Mononuclear cell (primary cell): ENCODE measurements around the gene CUL2. TPM values are rescaled to one million over a fixed set of nuclear protein-coding genes. Genes with fewer than 3 reads are reported as not detected.
"Not testable (repeated sequence)": the region's sequence is repeated elsewhere in the genome, so short reads cannot be mapped to it uniquely, and the experiment has no call there.

ENCODE experiments used
- H3K27me3 ChIP-seq: 2 replicates; pipeline ENCODE4 v1.6.0; 2011; ENCODE audit warnings: low read length, control low read depth; ENCODE audit not compliant: insufficient read depth
- H3K4me1 ChIP-seq: 2 replicates; pipeline ENCODE4 v1.5.1; 2011; ENCODE audit warnings: mild to moderate bottlenecking, low read length, control low read depth; ENCODE audit not compliant: insufficient read depth
- H3K4me3 ChIP-seq: 2 replicates; pipeline ENCODE4 v1.5.1; 2011; ENCODE audit warnings: mild to moderate bottlenecking, low read length, moderate library complexity
- H3K9me3 ChIP-seq: 2 replicates; pipeline ENCODE4 v1.5.1; 2011; ENCODE audit warnings: low read depth, mild to moderate bottlenecking, control low read depth, low read length
- total RNA-seq: library from RNA; depleted of rRNA; stranded (reverse); fragments of >200 nt; gene quantifications from one replicate; pipeline ENCODE4 v1.2.3, GENCODE V29; 2012

Gene CUL2
- total RNA-seq, 1 donor: 28.4 TPM

DNA sequence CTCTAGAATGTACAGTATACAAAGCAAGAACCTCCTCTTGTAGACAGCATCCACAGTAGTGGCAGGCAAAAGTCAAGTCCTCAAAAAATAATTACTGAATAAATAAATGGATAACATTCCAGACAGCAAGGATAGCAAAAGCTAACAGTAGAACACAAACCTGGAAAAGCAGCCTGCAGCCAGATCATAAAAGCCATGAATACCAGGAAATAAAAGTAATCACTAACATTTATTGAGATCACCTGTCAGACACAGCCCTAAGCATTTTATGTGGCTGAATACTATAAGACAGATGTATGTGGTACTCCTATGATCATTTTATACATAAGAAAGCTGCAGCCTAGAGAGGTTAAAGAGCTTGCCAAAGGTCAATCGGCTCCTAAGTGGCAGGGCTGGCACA lies 34.0 kb downstream of the CUL2 start:
- Histone ChIP-seq H3K4me1 (peaks cover 7% of the 10 kb centered on the region), H3K9me3 (no peaks in the 10 kb centered on the region), H3K4me3 (no peak overlapping the region), H3K27me3 (no peaks in the 10 kb centered on the region)

DNA sequence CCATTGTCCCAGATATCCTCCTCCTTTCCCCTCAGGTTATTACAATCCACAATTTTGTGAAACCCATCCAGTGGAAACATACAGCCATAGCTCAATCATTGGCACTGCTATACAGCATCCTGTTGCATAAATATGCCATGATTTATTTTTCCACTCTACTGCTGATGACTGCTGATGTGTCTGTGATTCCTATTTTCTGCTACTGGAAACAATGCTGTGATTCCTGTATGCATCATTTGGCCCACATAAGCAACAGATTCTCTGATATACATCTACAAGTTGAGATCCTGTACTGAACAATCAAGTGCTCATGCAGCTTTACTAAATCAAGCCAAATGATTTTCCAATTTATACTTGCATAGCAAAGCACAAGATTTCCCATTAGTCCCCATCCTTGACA lies 39.6 kb downstream of the CUL2 start:
- H3K27me3 ChIP-seq: no peaks in the 10 kb centered on the region
- H3K9me3 ChIP-seq: no peaks in the 10 kb centered on the region
- no peak overlapping the region for H3K4me3 ChIP-seq
- H3K4me1 ChIP-seq: no peaks in the 10 kb centered on the region

DNA sequence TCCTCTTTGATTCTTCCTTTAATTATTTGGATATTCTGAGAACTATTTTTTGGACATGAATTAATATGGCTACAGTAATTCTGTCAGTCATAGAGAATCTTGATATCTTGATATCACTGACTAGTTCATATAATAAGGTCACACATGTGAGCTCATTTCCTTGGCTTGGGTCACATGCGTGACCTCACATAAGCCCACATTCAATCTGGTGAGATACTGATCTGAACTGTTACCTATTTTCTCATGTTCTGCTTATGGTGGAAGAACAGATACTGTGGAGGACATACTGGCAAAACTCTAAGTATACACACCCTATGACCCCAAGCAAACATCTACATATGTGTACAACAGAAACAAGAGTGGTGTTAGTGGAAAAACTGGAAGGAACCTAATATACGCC lies 44.1 kb downstream of the CUL2 start:
- Histone ChIP-seq H3K4me3 (no peak overlapping the region), H3K27me3 (no peaks in the 10 kb centered on the region), H3K4me1 (no peaks in the 10 kb centered on the region), H3K9me3 (no peaks in the 10 kb centered on the region)

DNA sequence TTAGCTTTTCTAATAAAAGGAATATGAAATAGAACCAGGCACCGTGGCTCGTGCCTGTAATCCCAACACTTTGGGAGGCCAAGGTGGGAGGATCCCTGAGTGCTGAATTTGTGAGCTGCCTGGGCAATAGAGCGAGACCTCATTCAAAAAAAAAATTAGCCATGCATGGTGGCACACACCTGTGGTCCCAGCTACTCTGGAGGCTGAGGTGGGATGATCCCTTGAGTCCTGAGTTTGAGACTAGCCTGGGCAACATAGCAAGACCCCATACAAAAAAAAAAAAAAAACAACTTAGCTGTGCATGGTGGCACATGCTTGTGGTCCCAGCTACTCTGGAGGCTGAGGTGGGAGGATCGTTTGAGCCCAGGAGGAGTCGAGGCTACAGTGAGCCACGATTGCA lies 44.9 kb downstream of the CUL2 start:
- not testable (repeated sequence) for H3K4me1 ChIP-seq, H3K9me3 ChIP-seq, H3K27me3 ChIP-seq, H3K4me3 ChIP-seq

DNA sequence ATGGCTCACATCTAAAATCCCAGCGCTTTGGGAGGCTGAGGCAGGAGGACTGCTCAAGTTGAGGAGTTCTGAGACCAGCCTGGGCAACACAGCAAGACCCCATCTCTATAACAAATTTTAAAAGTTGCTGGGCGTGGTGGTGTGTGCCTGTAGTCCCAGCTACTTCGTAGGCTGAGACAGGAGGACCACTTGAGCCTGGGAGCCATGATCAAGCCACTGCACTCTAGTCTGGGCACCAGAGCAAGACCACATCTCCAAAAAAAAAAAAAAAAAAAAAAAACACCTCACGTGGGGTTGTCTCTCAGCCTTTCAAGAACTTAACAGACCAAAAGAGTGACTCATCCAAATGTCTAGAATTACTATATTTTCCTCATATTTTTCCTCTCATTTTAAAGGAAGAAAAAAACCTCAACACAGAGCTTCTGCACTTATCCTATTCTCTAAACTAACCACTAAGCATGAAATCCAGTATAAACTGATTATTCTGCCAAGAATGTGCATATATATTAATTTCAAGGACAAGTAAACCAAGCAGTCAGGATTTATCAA lies 46.3 kb downstream of the CUL2 start:
- Histone ChIP-seq H3K9me3 (no peaks in the 10 kb centered on the region), H3K4me3 (no peak overlapping the region), H3K27me3 (no peaks in the 10 kb centered on the region), H3K4me1 (no peaks in the 10 kb centered on the region)

DNA sequence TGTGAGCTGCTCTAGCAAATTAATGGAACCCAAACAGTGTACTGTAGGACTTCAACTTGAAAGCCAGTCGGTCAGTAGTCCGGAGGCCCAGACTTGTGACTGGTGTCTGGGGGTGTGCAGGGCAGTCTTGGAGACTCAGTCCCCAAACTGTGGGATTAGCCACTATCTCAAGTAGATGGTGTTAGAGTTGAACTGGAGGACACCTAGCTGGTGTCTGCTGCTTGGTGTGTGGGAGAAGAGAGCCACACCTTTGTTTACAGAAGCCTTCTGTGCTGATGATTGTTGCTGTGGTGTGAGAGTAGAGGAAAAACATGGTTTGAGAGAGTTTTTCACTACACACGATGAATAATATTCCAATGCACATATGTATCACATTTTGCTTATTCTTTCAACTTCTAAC lies 47.4 kb downstream of the CUL2 start:
- Histone ChIP-seq H3K4me1 (no peaks in the 10 kb centered on the region), H3K9me3 (no peaks in the 10 kb centered on the region), H3K4me3 (no peak overlapping the region), H3K27me3 (no peaks in the 10 kb centered on the region)

DNA sequence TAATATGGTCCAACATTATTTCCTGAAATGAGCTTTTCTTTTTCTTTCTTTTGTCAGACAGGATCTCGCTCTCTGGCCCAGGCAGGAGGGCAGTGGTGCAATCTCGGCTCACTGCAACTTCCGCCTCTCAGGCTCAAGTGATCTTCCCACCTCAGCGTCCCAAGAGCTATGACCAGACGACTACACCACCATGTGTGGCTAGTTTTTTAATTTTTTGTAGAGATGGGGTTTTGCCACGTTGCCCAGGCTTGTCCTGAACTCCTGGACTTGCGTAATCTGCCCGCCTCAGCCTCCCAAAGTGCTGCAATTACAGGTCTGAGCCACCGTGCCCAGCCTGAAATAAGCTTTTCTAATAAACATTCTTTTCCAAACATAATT lies 48.6 kb downstream of the CUL2 start:
- no peaks in the 10 kb centered on the region for H3K27me3 ChIP-seq
- H3K9me3 ChIP-seq: no peaks in the 10 kb centered on the region
- H3K4me3 ChIP-seq: no peak overlapping the region
- no peaks in the 10 kb centered on the region for H3K4me1 ChIP-seq

DNA sequence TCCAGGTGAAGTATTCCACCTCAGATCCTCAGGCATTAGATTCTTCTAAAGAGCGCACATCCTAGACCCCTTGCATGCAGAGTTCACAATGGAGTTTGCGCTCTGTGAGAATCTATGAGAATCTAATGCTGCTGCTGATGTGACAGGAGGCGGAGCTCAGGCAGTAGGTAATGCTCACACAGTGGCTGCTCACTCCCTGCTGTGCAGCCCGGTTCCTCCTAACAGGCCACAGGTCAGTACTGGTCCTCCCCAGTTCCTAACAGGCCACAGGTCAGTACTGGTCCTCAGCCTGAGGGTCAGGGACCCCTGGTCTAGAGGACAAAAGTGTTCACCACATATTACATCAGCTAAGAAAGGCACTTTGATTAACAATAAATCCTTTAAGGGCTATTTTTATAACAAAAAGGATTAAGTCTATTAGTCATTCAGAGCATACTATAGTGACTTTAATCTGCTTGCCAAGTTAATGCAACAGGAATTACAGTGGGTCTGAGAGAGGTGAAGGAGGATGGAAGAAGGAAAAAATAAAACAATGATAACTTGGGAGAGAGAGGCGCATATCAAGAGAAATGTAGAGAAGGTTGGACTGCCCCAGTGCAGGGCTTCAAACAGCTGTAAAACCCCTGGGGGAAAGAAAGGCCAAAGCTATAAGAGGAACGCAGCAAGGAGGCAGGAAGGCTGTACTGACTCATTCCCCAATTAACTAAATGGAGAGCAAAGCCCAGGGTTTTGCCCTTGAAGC lies 49.2 kb downstream of the CUL2 start:
- no peaks in the 10 kb centered on the region for H3K27me3 ChIP-seq
- no peak overlapping the region for H3K4me3 ChIP-seq
- no peaks in the 10 kb centered on the region for H3K9me3 ChIP-seq
- H3K4me1 ChIP-seq: no peaks in the 10 kb centered on the region

DNA sequence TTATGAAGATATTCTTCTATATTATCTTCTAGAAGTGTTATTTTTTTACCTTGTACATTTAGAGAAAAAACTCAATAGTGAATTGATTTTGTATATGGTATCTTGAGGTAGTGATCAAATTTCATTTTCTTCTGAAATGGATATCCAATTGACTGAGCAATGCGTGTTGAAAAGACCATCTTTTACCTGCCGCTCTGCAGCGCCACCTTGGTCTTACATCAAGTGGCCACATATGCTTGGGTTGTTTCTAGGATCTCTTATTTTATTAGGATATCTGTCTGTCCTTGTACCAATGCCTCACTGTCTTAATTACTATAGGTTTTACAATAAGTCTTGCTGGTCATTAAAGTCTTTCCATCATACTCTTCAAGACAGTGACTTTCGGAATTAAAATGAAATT lies 53.0 kb downstream of the CUL2 start:
- Histone ChIP-seq H3K27me3 (no peaks in the 10 kb centered on the region), H3K9me3 (no peaks in the 10 kb centered on the region), H3K4me3 (no peak overlapping the region), H3K4me1 (no peaks in the 10 kb centered on the region)

DNA sequence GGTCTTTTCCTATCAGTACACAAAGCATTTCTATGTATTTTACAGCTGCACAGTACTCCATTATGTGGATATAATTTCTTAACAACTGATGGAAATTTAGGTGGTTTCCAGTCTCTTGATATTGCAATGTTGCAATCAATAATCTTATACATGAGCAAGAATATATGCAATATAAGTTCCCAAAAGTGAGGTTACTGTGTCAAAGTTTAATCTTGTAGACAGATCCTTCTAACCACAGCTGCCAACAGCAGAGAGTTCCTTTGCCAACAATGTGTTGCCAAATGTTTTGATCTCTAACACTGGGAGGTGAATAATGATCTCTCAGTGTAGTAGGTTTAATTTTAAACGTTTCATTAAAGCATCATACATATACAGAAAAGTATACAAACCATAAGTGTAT lies 54.5 kb downstream of the CUL2 start:
- H3K9me3 ChIP-seq: no peaks in the 10 kb centered on the region
- no peaks in the 10 kb centered on the region for H3K27me3 ChIP-seq
- H3K4me1 ChIP-seq: no peaks in the 10 kb centered on the region
- H3K4me3 ChIP-seq: no peak overlapping the region

DNA sequence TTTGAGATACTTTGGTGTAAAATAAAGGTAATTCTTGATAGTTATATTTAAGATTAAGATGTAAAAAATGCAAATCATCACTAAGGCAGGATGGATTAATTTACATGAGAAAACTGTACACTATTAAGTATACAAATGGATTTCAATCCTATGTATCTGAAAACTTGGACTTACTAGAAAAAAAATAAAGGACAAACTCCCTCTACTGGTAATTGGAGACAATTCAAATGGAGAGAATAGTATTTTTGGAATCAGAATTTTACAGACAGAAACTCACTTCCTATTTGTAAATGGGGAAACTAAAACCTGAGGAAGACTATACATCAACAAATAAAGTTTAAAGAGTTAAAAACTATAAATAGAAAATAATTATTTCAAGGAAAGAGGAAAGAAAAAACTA lies 62.6 kb downstream of the CUL2 start:
- H3K9me3 ChIP-seq: no peaks in the 10 kb centered on the region
- H3K4me3 ChIP-seq: no peak overlapping the region
- H3K27me3 ChIP-seq: no peaks in the 10 kb centered on the region
- H3K4me1 ChIP-seq: no peaks in the 10 kb centered on the region

DNA sequence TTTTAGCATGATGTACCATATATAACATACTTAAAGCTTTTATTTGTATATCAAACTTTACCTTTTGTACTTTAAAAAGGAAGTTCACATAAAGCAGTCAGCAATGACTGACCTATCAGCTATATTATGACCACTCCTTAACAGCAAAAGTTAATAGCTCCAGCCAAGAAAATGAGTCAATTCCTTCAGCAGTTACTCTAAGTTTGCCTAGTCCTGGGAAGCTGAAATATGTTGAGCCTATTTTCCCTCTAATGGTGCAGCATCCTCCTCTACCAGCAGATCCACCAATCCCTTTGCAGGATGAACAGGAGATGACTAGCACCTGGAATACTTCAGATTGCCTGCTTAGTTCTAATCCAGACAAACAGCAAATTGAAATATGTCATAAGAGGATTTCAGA lies 64.2 kb downstream of the CUL2 start:
- no peak overlapping the region for H3K4me3 ChIP-seq
- H3K27me3 ChIP-seq: no peaks in the 10 kb centered on the region
- no peaks in the 10 kb centered on the region for H3K9me3 ChIP-seq
- no peaks in the 10 kb centered on the region for H3K4me1 ChIP-seq

DNA sequence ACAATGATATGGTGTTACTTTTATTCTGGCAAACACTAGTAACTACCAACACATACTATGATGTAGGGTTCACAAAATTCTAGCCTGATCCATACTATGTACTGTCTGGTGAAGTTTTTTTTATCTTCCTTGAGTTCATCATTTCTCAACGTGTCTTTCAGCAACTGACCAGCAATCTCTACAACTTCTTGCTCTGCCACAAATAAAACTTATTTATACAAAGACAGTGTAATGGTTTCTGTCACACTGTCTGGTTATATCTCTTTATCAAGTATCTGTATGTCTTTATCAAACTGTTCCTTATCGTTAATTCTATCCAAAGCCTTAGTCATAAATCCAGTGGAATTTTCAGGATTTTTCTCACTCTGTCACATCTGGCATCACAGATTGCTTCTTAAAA lies 69.7 kb downstream of the CUL2 start:
- H3K27me3 ChIP-seq: no peaks in the 10 kb centered on the region
- H3K9me3 ChIP-seq: no peaks in the 10 kb centered on the region
- H3K4me3 ChIP-seq: no peak overlapping the region
- no peaks in the 10 kb centered on the region for H3K4me1 ChIP-seq

DNA sequence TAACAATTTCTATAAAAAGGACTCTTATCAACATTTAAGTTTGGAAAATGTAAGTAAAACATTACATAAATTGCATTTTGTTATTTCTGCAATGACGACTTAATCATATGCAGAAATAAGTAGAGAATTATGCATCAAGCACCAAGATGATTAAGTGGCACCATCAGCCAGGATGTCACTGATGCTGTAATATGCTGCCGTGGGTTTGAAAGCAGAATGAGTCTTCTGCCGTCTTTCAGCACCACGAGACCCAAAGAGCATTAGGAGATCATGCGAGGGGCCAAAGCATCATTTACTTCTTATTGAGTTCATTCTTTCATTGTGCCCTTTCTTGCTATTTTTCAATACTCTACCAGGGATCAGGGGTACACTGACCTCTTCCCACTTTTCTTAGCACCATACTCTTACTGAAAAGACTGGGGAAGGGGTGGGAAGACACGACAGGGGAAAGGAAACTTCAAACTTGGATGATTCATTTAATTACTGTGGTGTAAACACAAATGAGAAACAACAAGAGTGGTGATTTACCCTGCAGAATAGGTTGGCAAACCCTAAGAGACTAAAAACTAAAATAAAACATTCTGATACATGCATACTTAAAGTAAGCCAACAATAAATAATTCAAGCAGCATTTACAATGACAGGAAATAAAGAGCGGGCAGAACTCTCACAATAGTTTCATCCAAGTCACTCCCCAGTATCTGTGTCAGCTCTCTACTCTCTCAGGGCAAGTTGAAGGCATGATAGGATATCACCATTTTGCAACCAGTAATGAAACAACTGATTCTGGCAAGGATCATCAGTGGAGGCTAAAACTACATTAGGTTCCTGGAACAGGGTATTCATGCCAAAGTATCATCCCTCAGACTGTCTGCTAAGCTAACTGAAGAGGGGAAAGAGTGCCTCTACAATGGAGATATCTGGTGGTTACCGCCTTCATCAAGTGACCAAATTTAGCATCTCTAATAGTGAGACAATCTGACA lies 70.8 kb downstream of the CUL2 start:
- Histone ChIP-seq H3K4me1 (no peaks in the 10 kb centered on the region), H3K4me3 (no peak overlapping the region), H3K27me3 (no peaks in the 10 kb centered on the region), H3K9me3 (no peaks in the 10 kb centered on the region)

DNA sequence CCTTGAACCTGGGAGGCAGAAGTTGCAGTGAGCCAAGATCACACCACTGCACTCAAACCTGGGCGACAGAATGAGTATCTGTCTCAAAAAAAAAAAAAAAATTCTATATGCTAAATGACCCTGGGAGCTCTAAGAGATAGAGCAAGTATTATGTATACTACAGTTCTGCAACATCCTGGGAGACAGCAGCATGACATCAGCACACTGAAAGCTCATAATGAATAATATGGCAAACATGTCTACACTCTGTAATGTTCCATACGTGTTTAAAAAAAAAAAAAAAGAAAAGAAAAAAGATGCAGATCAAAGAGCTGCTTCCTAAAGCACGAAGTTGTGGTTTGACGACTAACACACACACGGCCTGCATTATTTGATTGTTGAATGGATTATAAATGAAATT lies 72.5 kb downstream of the CUL2 start:
- Histone ChIP-seq H3K4me1 (no peaks in the 10 kb centered on the region), H3K9me3 (no peaks in the 10 kb centered on the region), H3K4me3 (no peak overlapping the region), H3K27me3 (no peaks in the 10 kb centered on the region)
